Parathyroid adenoma (tissue), 2 donors: ENCODE results near the gene TBC1D12.

ENCODE experiments used
- H2AFZ ChIP-seq: fragments of 300-600 bp; sonication (generic); one replicate; pipeline ENCODE4 v1.7.0; 2017; ENCODE audit warnings: antibody characterized with exemption, mild to moderate bottlenecking
- H3K27ac ChIP-seq: fragments of 300-600 bp; sonication (generic); one replicate; pipeline ENCODE4 v1.7.0; 2017
- H3K27me3 ChIP-seq: fragments of 300-600 bp; sonication (generic); one replicate; pipeline ENCODE4 v1.7.0; 2017; ENCODE audit warnings: low read length; ENCODE audit not compliant: control insufficient read depth, insufficient read depth
- H3K36me3 ChIP-seq: fragments of 300-600 bp; sonication (generic); one replicate; pipeline ENCODE4 v1.7.0; 2017; ENCODE audit warnings: low read length; ENCODE audit not compliant: control insufficient read depth, insufficient read depth
- H3K4me1 ChIP-seq: fragments of 300-600 bp; sonication (generic); one replicate; pipeline ENCODE4 v1.7.0; 2017; ENCODE audit warnings: control low read depth
- H3K4me2 ChIP-seq: fragments of 300-600 bp; sonication (generic); one replicate; pipeline ENCODE4 v1.7.0; 2017; ENCODE audit warnings: low read length
- H3K4me3 ChIP-seq: fragments of 300-600 bp; sonication (generic); one replicate; pipeline ENCODE4 v1.7.0; 2017; ENCODE audit warnings: low read depth, low read length
- H3K79me2 ChIP-seq: fragments of 300-600 bp; sonication (generic); one replicate; pipeline ENCODE4 v1.7.0; 2017; ENCODE audit warnings: control low read depth
- H3K9ac ChIP-seq: fragments of 300-600 bp; sonication (generic); one replicate; pipeline ENCODE4 v1.7.0; 2017; ENCODE audit warnings: mild to moderate bottlenecking
- H3K9me3 ChIP-seq: fragments of 300-600 bp; sonication (generic); one replicate; pipeline ENCODE4 v1.7.0; 2017; ENCODE audit warnings: low read length; ENCODE audit not compliant: control insufficient read depth
- TF ChIP-seq, protein P1 (sequence below): fragments of 300-600 bp; sonication (generic); IDR thresholded peaks from one replicate; pipeline ENCODE4 v1.7.0; 2017; ENCODE audit warnings: antibody characterized with exemption, mild to moderate bottlenecking
- donor health status: primary hyperparathyroidism.

TBC1D12 gene

DNA sequence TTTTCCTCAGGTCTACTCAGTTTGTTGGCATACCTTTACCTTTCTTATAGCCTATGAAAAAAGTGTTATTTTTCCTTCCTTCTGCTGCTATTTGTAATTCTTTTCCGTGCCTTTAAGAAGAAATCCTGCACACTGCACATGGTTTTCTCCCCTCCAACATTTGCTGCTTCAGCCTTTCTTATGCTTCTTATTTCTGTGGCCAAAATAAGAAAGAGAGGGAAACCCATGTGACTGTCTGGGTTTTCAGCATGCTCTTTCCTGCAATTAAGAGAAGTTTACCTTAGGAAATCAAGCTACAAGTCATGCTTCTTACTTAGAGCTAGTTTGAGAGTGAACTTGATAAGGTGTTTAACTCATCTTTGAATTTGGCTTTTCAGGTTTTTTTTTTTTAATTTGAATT, 11.0 kb downstream of the TBC1D12 start:
- no peaks in the 10 kb centered on the region for H3K36me3 ChIP-seq
- H2AFZ ChIP-seq = no peak overlapping the region
- no peak overlapping the region for H3K27ac ChIP-seq
- TF ChIP-seq, protein P1, sequence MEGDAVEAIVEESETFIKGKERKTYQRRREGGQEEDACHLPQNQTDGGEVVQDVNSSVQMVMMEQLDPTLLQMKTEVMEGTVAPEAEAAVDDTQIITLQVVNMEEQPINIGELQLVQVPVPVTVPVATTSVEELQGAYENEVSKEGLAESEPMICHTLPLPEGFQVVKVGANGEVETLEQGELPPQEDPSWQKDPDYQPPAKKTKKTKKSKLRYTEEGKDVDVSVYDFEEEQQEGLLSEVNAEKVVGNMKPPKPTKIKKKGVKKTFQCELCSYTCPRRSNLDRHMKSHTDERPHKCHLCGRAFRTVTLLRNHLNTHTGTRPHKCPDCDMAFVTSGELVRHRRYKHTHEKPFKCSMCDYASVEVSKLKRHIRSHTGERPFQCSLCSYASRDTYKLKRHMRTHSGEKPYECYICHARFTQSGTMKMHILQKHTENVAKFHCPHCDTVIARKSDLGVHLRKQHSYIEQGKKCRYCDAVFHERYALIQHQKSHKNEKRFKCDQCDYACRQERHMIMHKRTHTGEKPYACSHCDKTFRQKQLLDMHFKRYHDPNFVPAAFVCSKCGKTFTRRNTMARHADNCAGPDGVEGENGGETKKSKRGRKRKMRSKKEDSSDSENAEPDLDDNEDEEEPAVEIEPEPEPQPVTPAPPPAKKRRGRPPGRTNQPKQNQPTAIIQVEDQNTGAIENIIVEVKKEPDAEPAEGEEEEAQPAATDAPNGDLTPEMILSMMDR = no peak
- no peak overlapping the region for H3K4me3 ChIP-seq
- peaks cover 3% of the 10 kb centered on the region for H3K9me3 ChIP-seq
- H3K27me3 ChIP-seq = no peaks in the 10 kb centered on the region
- H3K4me1 ChIP-seq = peaks cover 4% of the 10 kb centered on the region
- peaks cover 31% of the 10 kb centered on the region for H3K79me2 ChIP-seq
- H3K4me2 ChIP-seq = peak overlapping the region; percentile 31
- H3K9ac ChIP-seq = no peak overlapping the region

DNA sequence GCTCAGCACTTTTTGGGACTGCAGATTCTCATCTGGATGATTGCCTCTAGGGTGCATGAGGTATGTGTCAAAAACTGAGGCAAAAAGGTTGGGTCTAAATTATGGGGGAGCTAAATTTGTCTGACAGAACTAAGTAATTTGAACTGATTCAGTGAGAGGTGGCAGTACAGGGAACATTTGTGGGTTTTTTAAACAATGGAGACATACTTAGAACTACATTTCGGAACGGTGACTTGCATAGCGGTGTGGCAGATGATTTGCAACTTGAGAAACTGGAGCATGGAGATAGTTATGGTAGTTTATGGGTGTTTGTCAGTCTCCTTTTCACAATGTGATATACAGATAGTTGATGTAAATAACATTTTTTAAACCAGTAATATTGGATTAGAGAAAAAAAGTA, 14.6 kb downstream of the TBC1D12 start:
- peaks cover 3% of the 10 kb centered on the region for H3K9me3 ChIP-seq
- H3K27ac ChIP-seq = no peak overlapping the region
- H3K27me3 ChIP-seq = no peaks in the 10 kb centered on the region
- H3K79me2 ChIP-seq = peaks cover 36% of the 10 kb centered on the region
- no peak overlapping the region for H3K9ac ChIP-seq
- H3K36me3 ChIP-seq = no peaks in the 10 kb centered on the region
- no peak overlapping the region for H3K4me3 ChIP-seq
- H3K4me1 ChIP-seq = peaks cover 4% of the 10 kb centered on the region
- no peak overlapping the region for H2AFZ ChIP-seq
- no peak overlapping the region for H3K4me2 ChIP-seq
- TF ChIP-seq, protein P1 = no peak

DNA sequence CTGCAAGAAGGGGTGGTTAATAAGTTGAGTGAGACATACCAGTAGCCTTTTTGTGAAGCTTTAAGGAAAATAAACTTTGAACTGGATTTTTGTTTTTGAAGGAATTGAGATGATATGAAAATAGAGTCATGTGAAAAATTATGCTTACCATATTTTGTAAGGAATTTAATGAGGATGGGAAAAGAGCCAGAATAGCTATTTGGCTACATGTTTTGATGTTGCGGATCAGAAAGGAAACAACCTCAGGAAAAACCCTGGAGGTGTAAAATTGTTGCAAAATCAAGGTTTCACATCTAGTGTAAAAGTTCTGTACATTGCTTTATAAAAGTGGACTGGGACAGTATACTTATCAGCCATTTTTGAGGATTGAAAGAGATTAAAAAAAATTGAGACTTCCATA, 15.0 kb downstream of the TBC1D12 start:
- no peak overlapping the region for H3K27ac ChIP-seq
- H3K27me3 ChIP-seq = no peaks in the 10 kb centered on the region
- no peak overlapping the region for H3K4me2 ChIP-seq
- H3K36me3 ChIP-seq = no peaks in the 10 kb centered on the region
- no peak overlapping the region for H2AFZ ChIP-seq
- H3K79me2 ChIP-seq = peaks cover 34% of the 10 kb centered on the region
- TF ChIP-seq, protein P1 = no peak
- no peak overlapping the region for H3K9ac ChIP-seq
- no peak overlapping the region for H3K4me3 ChIP-seq
- peaks cover 3% of the 10 kb centered on the region for H3K9me3 ChIP-seq
- H3K4me1 ChIP-seq = peaks cover 4% of the 10 kb centered on the region

DNA sequence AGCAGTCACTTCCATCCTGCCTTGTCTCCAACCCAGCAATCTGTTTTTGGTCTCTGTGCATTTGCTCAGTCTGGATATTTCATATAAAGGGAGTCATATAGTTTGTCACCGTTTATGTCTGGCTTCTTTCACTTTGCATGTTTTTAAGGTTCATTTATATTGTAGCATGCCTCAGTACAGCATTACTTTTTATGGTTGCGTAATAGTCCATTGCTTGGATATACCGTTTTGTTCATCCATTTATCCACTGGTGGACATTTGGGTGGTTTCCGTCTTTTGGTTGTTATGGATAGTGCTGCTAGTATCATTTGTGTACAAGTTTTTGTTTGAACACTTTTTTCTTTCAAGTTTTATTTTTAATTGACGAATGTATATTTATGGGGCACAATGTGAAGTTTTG, 18.2 kb downstream of the TBC1D12 start:
- Histone ChIP-seq H3K4me3 (no peak overlapping the region), H3K9me3 (no peaks in the 10 kb centered on the region), H3K4me1 (peaks cover 4% of the 10 kb centered on the region), H3K27me3 (no peaks in the 10 kb centered on the region), H3K9ac (no peak overlapping the region), H2AFZ (no peak overlapping the region), H3K27ac (no peak overlapping the region), H3K4me2 (no peak overlapping the region), H3K79me2 (peaks cover 52% of the 10 kb centered on the region), H3K36me3 (no peaks in the 10 kb centered on the region)
- TF ChIP-seq, protein P1 = no peak

DNA sequence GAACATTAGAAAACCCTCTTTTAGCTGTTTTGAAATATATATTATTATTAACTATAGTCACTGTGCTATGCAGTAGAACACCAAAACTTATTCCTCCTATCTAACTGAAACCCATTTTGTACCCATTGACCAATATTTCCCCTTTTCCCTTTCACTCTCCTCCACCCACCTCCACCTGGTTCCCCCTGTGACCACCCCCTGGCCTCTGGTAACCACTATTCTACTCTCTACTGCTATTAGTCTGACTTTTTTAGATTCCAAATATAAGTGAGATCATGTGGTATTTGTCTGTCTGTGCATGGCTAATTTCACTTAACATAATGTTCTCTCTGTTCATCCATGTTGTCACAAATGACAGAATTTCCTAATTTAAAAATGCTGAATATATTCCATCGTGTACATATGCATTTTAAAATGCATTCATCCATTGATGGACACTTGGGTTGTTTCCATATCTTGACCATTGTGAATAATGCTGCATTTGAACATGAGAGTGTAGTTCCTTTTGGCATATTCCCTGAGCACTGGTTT, 18.7 kb downstream of the TBC1D12 start:
- Histone ChIP-seq H3K4me1 (peaks cover 2% of the 10 kb centered on the region), H3K79me2 (peaks cover 52% of the 10 kb centered on the region), H3K9me3 (no peaks in the 10 kb centered on the region), H3K27me3 (no peaks in the 10 kb centered on the region), H3K9ac (no peak overlapping the region), H3K36me3 (no peaks in the 10 kb centered on the region), H2AFZ (no peak overlapping the region), H3K4me3 (no peak overlapping the region), H3K4me2 (no peak overlapping the region), H3K27ac (no peak overlapping the region)
- TF ChIP-seq, protein P1 = no peak
